ENCODE measurements around the gene MAMSTR. TPM values are rescaled to one million over a fixed set of nuclear protein-coding genes. Genes with fewer than 3 reads are reported as not detected.
"Not testable (repeated sequence)": the region's sequence is repeated elsewhere in the genome, so short reads cannot be mapped to it uniquely, and the experiment has no call there.

Gene MAMSTR
- total and polyA plus RNA-seq, 2 experiments from 2014 or later, result 0.22 to 2.7 TPM

- Histone ChIP-seq H3K4me3 (no peak overlapping the region), H3K27ac (no peak overlapping the region), H3K27me3 (replicated peaks; ENCODE audit: insufficient read depth) (no peaks in the 10 kb centered on the region), H3K4me1 (ENCODE audit: insufficient read depth) (peaks cover 6% of the 10 kb centered on the region; the same call in 1 of the 2 replicates), H3F3A (ENCODE audit: insufficient read depth) (peaks cover 12% of the 10 kb centered on the region; the same call in 1 of the 2 replicates), H3K36me3 (ENCODE audit: low read depth) (no peaks in the 10 kb centered on the region), H3K9ac (no peak overlapping the region), H3K4me2 (ENCODE audit: unreplicated experiment) (no peak overlapping the region), H3K9me2 (ENCODE audit: insufficient read depth) (no peaks in the 10 kb centered on the region), H3K79me2 (ENCODE audit: insufficient read depth) (no peaks in the 10 kb centered on the region), H2AFZ (no peak overlapping the region), H4K20me1 (ENCODE audit: insufficient read depth) (no peaks in the 10 kb centered on the region), H3K9me3 (ENCODE audit: low read depth) (no peaks in the 10 kb centered on the region)
- 64 to 72% methylated on average over 11 of the region's 11 CpGs for WGBS, 2 experiments (ENCODE audit: low coverage in 1 of 2, low lambda C conversion rate in 2 of 2, missing lambda C conversion rate in 2 of 2)
- in situ Hi-C loops (cut with MboI), result no loop called here
- no peak for DNase-seq
- TF ChIP-seq EZH2 (IDR thresholded peaks at IDR 0.05; ENCODE audit: insufficient read depth, poor library complexity, severe bottlenecking) (no peak), EZH2phosphoT487 (IDR thresholded peaks at IDR 0.05; ENCODE audit: insufficient read depth, low read depth) (no peak)
These were observed 2.7 kb upstream of the MAMSTR start for GRCh38 chr19:48722196-48722708.

- Histone ChIP-seq H3K4me1 (ENCODE audit: insufficient read depth) (peaks cover 16% of the 10 kb centered on the region), H3K79me2 (ENCODE audit: insufficient read depth) (no peaks in the 10 kb centered on the region), H2AFZ (peak overlapping the region; percentile 94), H3K27ac (peak overlapping the region; percentile 82), H3K4me3 (peak overlapping the region; percentile 86), H3K9me2 (ENCODE audit: insufficient read depth) (no peaks in the 10 kb centered on the region), H3K36me3 (ENCODE audit: low read depth) (no peaks in the 10 kb centered on the region), H3K4me2 (ENCODE audit: unreplicated experiment) (peak overlapping the region; percentile 74), H4K20me1 (ENCODE audit: insufficient read depth) (no peaks in the 10 kb centered on the region), H3K9me3 (ENCODE audit: low read depth) (no peaks in the 10 kb centered on the region), H3K27me3 (replicated peaks; ENCODE audit: insufficient read depth) (no peaks in the 10 kb centered on the region), H3F3A (ENCODE audit: insufficient read depth) (peaks cover 15% of the 10 kb centered on the region; the same call in 1 of the 2 replicates), H3K9ac (peak overlapping the region; percentile 83)
- TF ChIP-seq EZH2 (IDR thresholded peaks at IDR 0.05; ENCODE audit: insufficient read depth, poor library complexity, severe bottlenecking) (no peak), EZH2phosphoT487 (IDR thresholded peaks at IDR 0.05; ENCODE audit: insufficient read depth, low read depth) (no peak)
- peak; percentile 100 for DNase-seq
- WGBS, 2 experiments (ENCODE audit: low coverage in 1 of 2, low lambda C conversion rate in 2 of 2, missing lambda C conversion rate in 2 of 2), result 1 to 2% methylated on average over 41 to 42 of the region's 42 CpGs
- in situ Hi-C loops (cut with MboI), result no loop called here
These were observed 1.2 kb upstream of the MAMSTR start for GRCh38 chr19:48720613-48721296.

DNA sequence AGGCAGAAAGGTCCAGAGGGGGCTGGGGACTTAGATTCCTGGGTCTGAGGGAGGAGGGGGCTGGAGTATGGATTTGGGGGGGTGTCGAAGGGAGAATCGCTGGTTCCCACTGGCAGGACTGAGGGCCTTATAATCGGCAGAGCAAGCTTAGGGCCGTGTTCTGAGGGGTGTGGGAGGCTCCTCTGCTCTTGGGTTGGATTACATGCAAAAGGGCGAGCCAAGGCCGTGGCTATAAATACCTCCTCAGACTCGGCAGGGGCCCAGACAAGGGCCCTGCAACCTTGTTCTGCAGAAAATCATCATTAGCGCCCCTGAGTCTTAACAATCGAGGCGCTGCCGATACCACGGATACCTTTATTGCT is 707 bp upstream of the MAMSTR start:
- Histone ChIP-seq H4K20me1 (ENCODE audit: insufficient read depth) (no peaks in the 10 kb centered on the region), H3K9me3 (ENCODE audit: low read depth) (no peaks in the 10 kb centered on the region), H2AFZ (peak overlapping the region; percentile 94), H3K27me3 (replicated peaks; ENCODE audit: insufficient read depth) (no peaks in the 10 kb centered on the region), H3K36me3 (ENCODE audit: low read depth) (no peaks in the 10 kb centered on the region), H3K4me3 (peak overlapping the region; percentile 86), H3K27ac (no peak overlapping the region), H3K4me2 (ENCODE audit: unreplicated experiment) (peak overlapping the region; percentile 74), H3K4me1 (ENCODE audit: insufficient read depth) (peaks cover 16% of the 10 kb centered on the region), H3K9me2 (ENCODE audit: insufficient read depth) (no peaks in the 10 kb centered on the region), H3K9ac (peak overlapping the region; percentile 83), H3K79me2 (ENCODE audit: insufficient read depth) (0 out of 2 replicates have a peak, but pooled peaks cover 3% of the 10 kb centered on the region), H3F3A (ENCODE audit: insufficient read depth) (peaks cover 10% of the 10 kb centered on the region; the same call in 1 of the 2 replicates)
- 7 to 21% methylated on average over 10 to 12 of the region's 12 CpGs for WGBS, 2 experiments (ENCODE audit: low coverage in 1 of 2, low lambda C conversion rate in 2 of 2, missing lambda C conversion rate in 2 of 2)
- in situ Hi-C loops (cut with MboI), result no loop called here
- TF ChIP-seq EZH2phosphoT487 (IDR thresholded peaks at IDR 0.05; ENCODE audit: insufficient read depth, low read depth), result no peak
- TF ChIP-seq EZH2 (IDR thresholded peaks at IDR 0.05; ENCODE audit: insufficient read depth, poor library complexity, severe bottlenecking), result no peak
- DNase-seq, result no peak

DNA sequence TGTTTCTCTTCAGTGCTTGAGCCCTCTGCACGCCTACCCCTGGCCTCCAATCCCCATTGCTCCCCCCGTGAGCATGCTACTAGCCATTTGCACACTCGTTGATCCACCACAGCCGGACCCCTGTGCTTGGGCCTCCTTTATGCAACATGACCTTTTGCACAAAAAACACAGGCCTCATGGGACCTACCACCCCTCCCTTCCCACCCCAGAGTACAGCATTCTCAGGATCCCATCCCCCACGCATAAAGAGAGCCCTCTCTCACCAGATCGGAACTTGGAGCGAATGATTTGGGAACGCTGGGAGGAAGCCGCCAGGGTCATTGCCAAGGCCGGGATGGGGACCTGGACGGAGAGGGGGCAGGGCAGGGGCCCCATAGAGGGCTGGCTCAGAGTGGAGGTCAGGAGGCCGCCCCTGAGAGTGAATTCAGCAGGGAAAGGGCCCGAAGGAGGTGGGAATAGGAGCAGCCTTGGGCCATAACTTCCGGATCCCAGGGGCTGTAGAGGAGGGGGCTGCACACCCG is 754 bp downstream of the MAMSTR start:
- WGBS, 2 experiments (ENCODE audit: low coverage in 1 of 2, low lambda C conversion rate in 2 of 2, missing lambda C conversion rate in 2 of 2), result 63 to 67% methylated on average over 15 of the region's 15 CpGs
- Histone ChIP-seq H3K27me3 (replicated peaks; ENCODE audit: insufficient read depth) (no peaks in the 10 kb centered on the region), H4K20me1 (ENCODE audit: insufficient read depth) (no peaks in the 10 kb centered on the region), H3K27ac (no peak overlapping the region), H3K9ac (no peak overlapping the region), H3F3A (ENCODE audit: insufficient read depth) (peaks cover 7% of the 10 kb centered on the region; the same call in 1 of the 2 replicates), H3K4me2 (ENCODE audit: unreplicated experiment) (no peak overlapping the region), H3K36me3 (ENCODE audit: low read depth) (no peaks in the 10 kb centered on the region), H3K79me2 (ENCODE audit: insufficient read depth) (0 out of 2 replicates have a peak, but pooled peaks cover 8% of the 10 kb centered on the region), H2AFZ (no peak overlapping the region), H3K4me3 (no peak overlapping the region), H3K4me1 (ENCODE audit: insufficient read depth) (peaks cover 20% of the 10 kb centered on the region), H3K9me3 (ENCODE audit: low read depth) (no peaks in the 10 kb centered on the region), H3K9me2 (ENCODE audit: insufficient read depth) (no peaks in the 10 kb centered on the region)
- DNase-seq, result no peak
- TF ChIP-seq EZH2 (IDR thresholded peaks at IDR 0.05; ENCODE audit: insufficient read depth, poor library complexity, severe bottlenecking), result no peak
- no peak for TF ChIP-seq EZH2phosphoT487 (IDR thresholded peaks at IDR 0.05; ENCODE audit: insufficient read depth, low read depth)
- in situ Hi-C loops (cut with MboI), result no loop called here

DNA sequence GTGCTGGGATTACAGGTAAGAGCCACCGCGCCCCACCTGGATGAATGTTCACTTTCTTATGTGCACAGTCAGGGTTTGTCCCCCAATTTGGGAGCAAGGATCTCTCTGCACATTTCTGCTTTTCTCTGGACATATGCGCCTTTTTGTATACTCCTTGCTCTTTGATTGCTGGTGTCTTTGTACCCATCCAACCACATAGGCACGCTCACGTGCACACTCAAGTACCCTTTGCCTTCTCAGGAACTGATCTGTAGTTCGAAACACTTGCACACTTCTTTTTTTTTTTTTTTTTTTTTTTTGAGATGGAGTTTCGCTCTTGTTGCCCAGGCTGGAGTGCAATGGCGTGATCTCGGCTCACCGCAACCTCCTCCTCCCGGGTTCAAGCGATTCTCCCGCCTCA is 1.4 kb downstream of the MAMSTR start:
- H4K20me1 ChIP-seq (ENCODE audit: insufficient read depth); H2AFZ ChIP-seq; H3K4me3 ChIP-seq; H3K27me3 ChIP-seq (replicated peaks; ENCODE audit: insufficient read depth); H3K36me3 ChIP-seq (ENCODE audit: low read depth); H3K9me3 ChIP-seq (ENCODE audit: low read depth); in situ Hi-C loops (cut with MboI); H3K9me2 ChIP-seq (ENCODE audit: insufficient read depth); H3K9ac ChIP-seq; DNase-seq; H3F3A ChIP-seq (ENCODE audit: insufficient read depth); H3K79me2 ChIP-seq (ENCODE audit: insufficient read depth); H3K4me2 ChIP-seq (ENCODE audit: unreplicated experiment); H3K27ac ChIP-seq: not testable (repeated sequence)
- H3K4me1 ChIP-seq (ENCODE audit: insufficient read depth), result peaks cover 23% of the 10 kb centered on the region
- WGBS, 2 experiments (ENCODE audit: low coverage in 1 of 2, low lambda C conversion rate in 2 of 2, missing lambda C conversion rate in 2 of 2), result 91 to 96% methylated on average over 13 of the region's 13 CpGs

Measured in GM23248 (cell line).